ENCODE results near the gene ADCY5.

- TF ChIP-seq, protein P1, sequence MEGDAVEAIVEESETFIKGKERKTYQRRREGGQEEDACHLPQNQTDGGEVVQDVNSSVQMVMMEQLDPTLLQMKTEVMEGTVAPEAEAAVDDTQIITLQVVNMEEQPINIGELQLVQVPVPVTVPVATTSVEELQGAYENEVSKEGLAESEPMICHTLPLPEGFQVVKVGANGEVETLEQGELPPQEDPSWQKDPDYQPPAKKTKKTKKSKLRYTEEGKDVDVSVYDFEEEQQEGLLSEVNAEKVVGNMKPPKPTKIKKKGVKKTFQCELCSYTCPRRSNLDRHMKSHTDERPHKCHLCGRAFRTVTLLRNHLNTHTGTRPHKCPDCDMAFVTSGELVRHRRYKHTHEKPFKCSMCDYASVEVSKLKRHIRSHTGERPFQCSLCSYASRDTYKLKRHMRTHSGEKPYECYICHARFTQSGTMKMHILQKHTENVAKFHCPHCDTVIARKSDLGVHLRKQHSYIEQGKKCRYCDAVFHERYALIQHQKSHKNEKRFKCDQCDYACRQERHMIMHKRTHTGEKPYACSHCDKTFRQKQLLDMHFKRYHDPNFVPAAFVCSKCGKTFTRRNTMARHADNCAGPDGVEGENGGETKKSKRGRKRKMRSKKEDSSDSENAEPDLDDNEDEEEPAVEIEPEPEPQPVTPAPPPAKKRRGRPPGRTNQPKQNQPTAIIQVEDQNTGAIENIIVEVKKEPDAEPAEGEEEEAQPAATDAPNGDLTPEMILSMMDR (IDR thresholded peaks at IDR 0.05): no peak
- TF ChIP-seq POLR2A (IDR thresholded peaks at IDR 0.05) (no peak), EP300 (IDR thresholded peaks at IDR 0.05) (no peak)
Observed at GRCh38 chr3:123271466-123272159, 177.3 kb downstream of the ADCY5 start.
